GM21619 (cell line): Measurements from ENCODE around the gene PUDP.
"Not testable (repeated sequence)": the region's sequence is repeated elsewhere in the genome, so short reads cannot be mapped to it uniquely, and the experiment has no call there.

Experiments
- ATAC-seq: cut with Tn5 transposase; IDR thresholded peaks from one replicate; pipeline ENCODE4 v1.9.1; 2021; ENCODE audit not compliant: unreplicated experiment

PUDP gene

GRCh38 chrX:7045238-7045955, 102.6 kb downstream of the PUDP start:
- no peak for ATAC-seq

- not testable (repeated sequence) for ATAC-seq
Measured at GRCh38 chrX:7043796-7044433, 104.0 kb downstream of the PUDP start.

- ATAC-seq: no peak
Measured at GRCh38 chrX:7028246-7028645, 119.7 kb downstream of the PUDP start.

GRCh38 chrX:7027071-7027470, 120.9 kb downstream of the PUDP start:
- ATAC-seq: no peak

GRCh38 chrX:7026365-7026764, 121.6 kb downstream of the PUDP start:
- ATAC-seq: not testable (repeated sequence)

- no peak for ATAC-seq
Measured at GRCh38 chrX:7025471-7025870, 122.5 kb downstream of the PUDP start.

- ATAC-seq: no peak
Measured at GRCh38 chrX:7024850-7025249, 123.1 kb downstream of the PUDP start.

- not testable (repeated sequence) for ATAC-seq
Measured at GRCh38 chrX:7022996-7023395, 125.0 kb downstream of the PUDP start.

- no peak for ATAC-seq
Measured at GRCh38 chrX:7021991-7022390, 126.0 kb downstream of the PUDP start.

GRCh38 chrX:7019555-7019954, 128.4 kb downstream of the PUDP start:
- no peak for ATAC-seq

GRCh38 chrX:7012262-7012834, 135.6 kb downstream of the PUDP start:
- not testable (repeated sequence) for ATAC-seq

GRCh38 chrX:7010897-7011296, 137.1 kb downstream of the PUDP start:
- not testable (repeated sequence) for ATAC-seq

- not testable (repeated sequence) for ATAC-seq
Measured at GRCh38 chrX:7007328-7007727, 140.6 kb downstream of the PUDP start.
